GM19099 (cell line): Measurements from ENCODE around the gene NEK11.

ENCODE experiments used
- POLR2A ChIP-seq: IDR thresholded peaks from 3 replicates; pipeline ENCODE4 v1.6.1; 2011; ENCODE audit warnings: low read depth; ENCODE audit not compliant: insufficient read length; ENCODE audit errors: extremely low read depth

The NEK11 gene

DNA sequence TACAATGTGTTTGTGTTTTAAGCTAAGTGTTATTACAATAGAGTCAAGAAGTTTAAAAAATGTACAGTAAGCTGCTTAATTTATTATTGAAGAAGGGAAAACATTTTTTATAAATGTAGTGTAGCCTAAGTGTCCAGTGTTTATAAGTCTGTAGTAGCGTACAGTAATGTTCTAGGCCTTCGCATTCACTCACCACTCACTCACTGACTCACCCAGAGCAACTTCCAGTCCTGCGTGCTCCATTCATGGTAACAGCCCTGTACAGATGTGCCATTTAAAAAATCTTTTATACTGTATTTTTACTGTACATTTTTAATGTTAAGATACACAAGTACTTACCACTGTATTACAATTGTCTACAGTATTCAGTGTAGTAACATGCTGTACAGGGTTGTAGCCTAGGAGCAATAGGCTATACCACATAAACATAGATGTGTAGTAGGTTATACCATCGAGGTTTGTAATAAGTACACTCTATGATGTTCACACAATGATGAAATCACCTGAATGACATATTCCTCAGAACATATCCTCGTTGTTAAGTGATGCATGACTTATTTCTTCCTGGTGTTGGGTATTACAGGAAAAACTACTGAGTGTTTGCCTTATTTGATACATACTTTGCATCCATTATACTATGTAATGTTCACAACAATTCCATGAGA lies 198.3 kb downstream of the NEK11 start:
- no peak for TF ChIP-seq POLR2A

GRCh38 chr3:131228522-131228921 lies 201.8 kb downstream of the NEK11 start:
- no peak for TF ChIP-seq POLR2A

DNA sequence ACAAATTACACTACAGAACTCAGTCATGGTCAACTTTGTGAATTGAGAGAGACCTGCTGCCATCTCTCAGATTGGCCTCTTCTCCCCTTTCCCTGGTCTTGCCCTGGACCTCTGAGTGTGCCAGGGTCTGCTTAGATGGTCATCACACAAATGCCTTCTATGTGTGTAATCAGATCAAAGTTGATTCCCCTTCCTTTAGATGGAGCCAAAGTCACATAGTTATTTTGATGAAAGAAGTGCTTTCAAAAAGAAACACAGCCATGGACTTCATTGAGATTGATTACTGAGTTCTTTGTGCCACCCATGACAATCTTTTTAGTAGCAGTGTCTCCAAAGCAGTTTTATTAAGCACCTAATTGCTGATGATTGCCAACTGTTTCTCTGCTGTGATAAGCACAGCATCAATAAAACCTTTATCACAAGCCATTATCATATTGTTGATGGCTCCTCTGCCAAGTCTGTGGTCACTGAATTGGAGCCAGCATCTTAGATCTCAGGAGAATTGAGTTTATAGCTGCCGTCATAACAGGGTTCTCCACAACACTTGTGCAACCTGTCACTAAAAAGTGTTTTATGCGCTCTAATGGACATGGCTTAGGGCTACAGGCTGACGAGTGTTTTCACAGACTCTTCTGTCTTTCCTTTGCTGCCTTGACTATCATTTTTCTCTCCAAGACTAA lies 205.2 kb downstream of the NEK11 start:
- TF ChIP-seq POLR2A: no peak

DNA sequence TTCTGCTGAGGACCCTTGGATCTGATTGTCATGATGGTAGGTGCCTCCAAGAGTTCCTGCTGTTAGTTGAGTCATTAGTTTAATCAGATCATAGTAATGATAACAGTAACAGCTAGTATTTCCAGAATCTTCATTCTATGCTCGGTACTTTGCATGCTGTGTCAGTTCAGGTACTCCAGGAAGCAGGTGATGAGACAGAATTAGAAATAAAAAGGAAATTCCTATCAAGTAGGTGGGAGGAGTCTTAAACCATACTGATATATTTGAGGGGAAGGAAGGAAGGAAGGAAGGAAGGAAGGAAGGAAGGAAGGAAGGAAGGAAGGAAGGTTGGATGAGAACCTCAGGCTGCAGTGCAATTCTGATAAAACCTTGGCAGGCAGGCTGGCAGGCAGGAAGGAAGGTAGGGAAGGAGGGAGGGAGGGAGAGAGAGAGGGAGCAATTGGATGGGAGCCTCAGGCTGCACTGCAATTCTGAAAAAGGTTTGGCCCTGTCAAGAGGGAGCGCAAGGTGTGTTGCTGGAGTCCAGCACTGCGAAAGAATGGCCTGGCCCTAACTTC lies 206.1 kb downstream of the NEK11 start:
- TF ChIP-seq POLR2A: no peak

DNA sequence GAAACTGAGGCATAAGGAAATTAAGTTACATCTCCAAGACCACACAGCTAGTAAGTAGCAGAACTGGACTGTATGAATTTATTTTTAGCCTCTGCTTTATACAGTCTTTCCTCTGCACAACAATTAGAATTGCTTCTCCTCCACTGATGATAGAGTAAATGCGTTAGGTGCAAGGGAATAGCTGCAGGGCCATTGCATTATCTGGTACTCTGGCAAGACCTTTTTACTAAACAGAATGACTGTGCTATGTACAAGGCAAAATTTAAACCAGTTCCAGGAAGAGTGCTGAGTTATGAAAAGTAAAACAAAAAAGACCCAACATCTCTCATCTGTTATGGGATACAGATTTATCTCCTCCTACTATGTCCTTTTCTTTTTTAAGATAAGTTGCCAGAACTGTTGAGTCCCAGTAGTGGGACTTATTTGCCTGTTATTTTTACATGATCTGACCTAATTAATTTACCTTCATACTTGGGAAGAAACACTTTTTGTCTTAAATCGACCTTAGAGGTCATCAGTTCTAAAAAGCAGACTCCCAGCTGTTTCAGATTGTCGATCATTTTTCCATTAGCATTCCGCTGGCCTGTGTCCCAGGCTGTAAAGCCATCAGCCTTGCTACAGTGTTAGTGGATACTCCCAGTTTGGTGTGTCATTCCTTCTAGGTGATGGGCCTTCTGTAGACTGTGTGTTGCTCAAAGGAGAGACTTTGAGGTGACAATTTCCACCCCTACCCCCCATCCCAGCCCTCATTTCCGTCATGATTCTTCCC lies 207.4 kb downstream of the NEK11 start:
- TF ChIP-seq POLR2A: no peak

DNA sequence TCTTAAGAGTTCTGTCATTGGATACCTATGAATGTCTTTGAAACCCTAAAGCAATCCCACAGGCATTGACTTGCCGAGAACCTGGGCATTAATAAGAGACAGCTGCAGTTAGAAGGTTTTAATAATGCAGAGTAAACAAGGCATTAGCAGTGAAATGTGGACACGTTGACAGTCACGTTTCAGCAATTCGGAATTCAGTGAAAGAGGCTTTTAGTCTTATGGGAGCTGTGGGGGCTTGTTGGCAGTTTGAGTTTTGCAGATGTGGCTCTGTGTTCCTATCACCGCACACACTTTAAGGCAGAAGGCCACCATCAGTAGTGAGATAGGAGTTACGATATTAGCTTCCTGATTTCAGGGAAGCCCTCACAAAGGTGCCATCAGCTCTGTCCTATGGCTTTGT lies 209.7 kb downstream of the NEK11 start:
- no peak for TF ChIP-seq POLR2A

GRCh38 chr3:131238496-131238895 lies 211.8 kb downstream of the NEK11 start:
- no peak for TF ChIP-seq POLR2A

DNA sequence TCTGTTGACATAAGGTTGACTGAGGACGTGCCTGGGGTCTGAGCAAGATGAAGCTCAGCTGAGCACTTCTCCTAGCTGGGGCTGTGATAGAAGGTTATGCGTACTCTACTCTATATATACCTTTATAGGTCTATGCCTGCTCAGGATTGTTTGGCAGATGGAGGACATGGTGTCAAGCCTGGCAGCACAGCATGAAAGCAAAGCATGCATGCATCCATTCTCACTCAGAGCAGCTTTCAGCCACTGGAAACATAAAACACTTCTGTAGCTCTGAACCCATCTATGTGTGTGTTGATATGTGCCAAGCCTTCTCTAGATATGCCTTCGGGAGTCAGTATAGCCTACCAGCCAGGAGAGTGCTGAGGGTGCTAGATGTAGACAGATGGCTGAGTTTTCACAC lies 212.6 kb downstream of the NEK11 start:
- TF ChIP-seq POLR2A: no peak

GRCh38 chr3:131242201-131242600 lies 215.5 kb downstream of the NEK11 start:
- TF ChIP-seq POLR2A: no peak

DNA sequence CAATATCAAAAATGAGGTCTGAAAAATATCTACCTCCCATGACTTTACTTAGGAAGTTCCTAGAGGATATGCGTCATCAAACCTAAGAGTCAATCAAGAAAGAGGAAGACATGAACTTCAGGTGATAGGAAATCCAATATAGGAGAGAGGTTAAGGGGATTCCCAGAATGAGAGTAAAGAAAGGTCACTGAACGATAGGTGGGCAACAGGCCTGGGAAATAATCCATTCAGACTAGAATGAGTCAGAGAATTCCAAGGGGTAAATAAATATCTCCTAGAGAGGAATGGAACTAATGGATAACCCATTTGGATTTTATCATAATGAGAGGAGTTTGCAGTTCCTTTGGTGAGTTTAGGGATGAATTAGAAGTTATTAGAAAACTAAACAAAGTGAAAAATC lies 223.8 kb downstream of the NEK11 start:
- no peak for TF ChIP-seq POLR2A

GRCh38 chr3:131260525-131260924 lies 233.8 kb downstream of the NEK11 start:
- no peak for TF ChIP-seq POLR2A

DNA sequence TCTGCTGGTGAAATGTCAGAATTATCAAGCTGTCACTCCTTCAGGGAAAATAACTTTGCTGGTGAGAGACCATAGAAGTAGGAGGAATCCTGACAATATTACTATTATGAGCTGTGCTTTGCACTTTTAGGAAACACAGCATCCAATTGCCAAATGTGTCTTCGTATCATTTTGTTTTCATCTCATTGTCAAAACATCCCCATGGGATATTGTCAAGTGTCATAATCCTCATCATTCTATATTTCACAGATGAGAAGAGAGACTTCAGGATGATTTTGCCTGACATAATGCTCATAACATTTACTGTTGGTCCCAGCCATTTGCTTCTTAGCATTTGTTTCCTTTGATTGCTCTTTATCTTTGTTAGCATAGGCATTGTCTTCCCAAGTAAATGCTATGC lies 234.4 kb downstream of the NEK11 start:
- TF ChIP-seq POLR2A: no peak

GRCh38 chr3:131275556-131275955 lies 248.9 kb downstream of the NEK11 start:
- TF ChIP-seq POLR2A: no peak

GRCh38 chr3:131277836-131278497 lies 251.3 kb downstream of the NEK11 start:
- no peak for TF ChIP-seq POLR2A

GRCh38 chr3:131279577-131279976 lies 252.9 kb downstream of the NEK11 start:
- TF ChIP-seq POLR2A: no peak
